Measurements from ENCODE around the gene BBS9.

Gene BBS9

DNA sequence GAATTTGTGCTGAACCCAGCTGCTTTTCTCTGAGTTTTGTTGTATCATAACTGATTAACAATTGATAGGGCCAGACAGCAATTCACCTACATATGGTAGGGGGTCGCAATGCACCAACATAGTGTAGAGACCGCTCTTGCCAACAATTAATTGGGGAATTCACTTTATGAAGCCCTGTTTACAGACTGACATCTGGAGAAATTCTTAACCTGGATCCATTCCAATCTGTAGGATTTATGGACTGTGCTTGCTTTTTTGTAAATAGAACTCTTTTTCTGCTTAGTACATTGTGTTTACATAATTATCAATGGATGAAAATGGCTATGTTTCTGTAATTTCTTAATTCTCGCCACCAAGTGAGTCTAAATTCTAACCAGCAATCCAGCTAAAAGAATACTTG lies 464.2 kb downstream of the BBS9 start:
- H3K36me3 ChIP-seq (ENCODE audit: insufficient read depth, low read length) = no peaks in the 10 kb centered on the region
- DNase-seq (ENCODE audit: low read depth, low spot score) = no peak

DNA sequence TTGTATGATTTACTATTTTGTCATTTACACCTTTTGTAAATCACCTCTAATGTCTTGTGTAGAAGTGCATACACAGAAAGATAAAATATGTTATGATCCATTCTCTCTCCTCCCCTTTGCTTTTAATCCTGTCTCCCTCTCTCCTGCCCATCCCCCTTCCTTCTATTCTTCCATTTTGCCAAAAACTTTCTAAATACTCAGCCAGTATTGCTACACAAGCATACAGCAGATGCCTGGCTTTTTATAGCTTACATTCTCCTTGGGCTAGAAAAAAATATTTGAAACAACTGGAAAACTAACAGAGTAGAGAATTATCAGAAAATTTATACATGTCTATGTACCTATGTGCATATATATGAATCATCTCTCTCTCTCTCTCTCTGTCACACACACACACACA lies 467.3 kb downstream of the BBS9 start:
- no peak for DNase-seq (ENCODE audit: low read depth, low spot score)
- TF ChIP-seq EZH2 (IDR thresholded peaks at IDR 0.05) = no peak
- TF ChIP-seq FOXP2 (optimal IDR thresholded peaks at IDR 0.05; ENCODE audit: control extremely low read depth, extremely low read length, insufficient read depth) = no peak
- no peak for TF ChIP-seq POLR2AphosphoS5 (IDR thresholded peaks at IDR 0.05; ENCODE audit: borderline replicate concordance, low read depth, low read length)
- H3K27ac ChIP-seq = no peak overlapping the region
- no peaks in the 10 kb centered on the region for H3K9me3 ChIP-seq (ENCODE audit: low read depth, low read length)
- H3K36me3 ChIP-seq (ENCODE audit: insufficient read depth, low read length) = no peaks in the 10 kb centered on the region
- H3K9ac ChIP-seq (ENCODE audit: insufficient read length) = no peak overlapping the region
- no peak overlapping the region for H3K4me3 ChIP-seq

More for the DNA sequence above, 464.2 kb downstream of the BBS9 start:
- Histone ChIP-seq H3K4me3 (no peak overlapping the region), H3K9me3 (ENCODE audit: low read depth, low read length) (no peaks in the 10 kb centered on the region), H3K27ac (no peak overlapping the region), H3K9ac (ENCODE audit: insufficient read length) (no peak overlapping the region)
- TF ChIP-seq FOXP2 (optimal IDR thresholded peaks at IDR 0.05; ENCODE audit: control extremely low read depth, extremely low read length, insufficient read depth) = no peak
- no peak for TF ChIP-seq POLR2AphosphoS5 (IDR thresholded peaks at IDR 0.05; ENCODE audit: borderline replicate concordance, low read depth, low read length)
- no peak for TF ChIP-seq EZH2 (IDR thresholded peaks at IDR 0.05)

DNA sequence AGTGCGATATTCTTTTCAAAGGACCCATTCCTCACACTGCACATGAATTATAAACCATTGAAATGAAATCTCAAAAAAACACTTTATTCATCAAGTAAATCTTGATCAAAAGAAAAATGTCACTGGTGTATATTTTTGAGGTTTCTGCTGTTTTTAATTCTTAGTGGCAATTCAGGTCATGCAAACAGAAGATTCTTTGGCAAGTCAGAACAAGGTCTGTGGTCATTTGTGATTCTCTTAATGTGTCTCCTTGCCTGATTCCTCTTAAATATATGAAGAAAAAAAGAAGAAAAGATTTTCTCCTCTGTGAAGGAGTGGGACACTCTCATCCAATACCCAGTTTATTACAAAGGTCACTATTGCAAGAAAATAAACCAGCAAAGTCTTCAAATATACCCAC lies 467.8 kb downstream of the BBS9 start:
- Histone ChIP-seq H3K36me3 (ENCODE audit: insufficient read depth, low read length) (no peaks in the 10 kb centered on the region), H3K9me3 (ENCODE audit: low read depth, low read length) (no peaks in the 10 kb centered on the region), H3K9ac (ENCODE audit: insufficient read length) (no peak overlapping the region), H3K27ac (no peak overlapping the region), H3K4me3 (no peak overlapping the region)
- no peak for DNase-seq (ENCODE audit: low read depth, low spot score)
- no peak for TF ChIP-seq FOXP2 (optimal IDR thresholded peaks at IDR 0.05; ENCODE audit: control extremely low read depth, extremely low read length, insufficient read depth)
- no peak for TF ChIP-seq POLR2AphosphoS5 (IDR thresholded peaks at IDR 0.05; ENCODE audit: borderline replicate concordance, low read depth, low read length)
- no peak for TF ChIP-seq EZH2 (IDR thresholded peaks at IDR 0.05)

DNA sequence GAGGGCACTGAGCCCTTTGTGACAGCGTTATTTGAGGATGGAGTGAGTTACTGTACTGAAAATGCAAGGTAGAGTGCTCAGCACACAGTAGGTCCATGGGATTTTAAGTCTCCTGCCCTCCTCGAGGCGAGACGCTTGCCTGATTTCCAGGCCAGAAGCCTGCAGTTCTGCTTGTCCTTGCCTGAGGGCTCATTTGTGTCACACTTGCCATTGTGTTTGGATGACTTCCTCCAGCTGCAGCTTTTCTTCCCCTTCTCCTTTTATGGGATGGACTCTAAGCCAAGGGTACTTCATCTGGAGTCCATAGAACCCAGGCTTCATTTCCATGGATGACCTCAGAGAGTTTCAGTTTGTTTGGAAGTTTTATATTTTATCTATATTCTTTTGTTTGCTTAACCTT lies 471.7 kb downstream of the BBS9 start:
- no peak for DNase-seq (ENCODE audit: low read depth, low spot score)
- H3K9me3 ChIP-seq (ENCODE audit: low read depth, low read length) = no peaks in the 10 kb centered on the region
- no peak overlapping the region for H3K9ac ChIP-seq (ENCODE audit: insufficient read length)
- no peak for TF ChIP-seq FOXP2 (optimal IDR thresholded peaks at IDR 0.05; ENCODE audit: control extremely low read depth, extremely low read length, insufficient read depth)
- no peak overlapping the region for H3K4me3 ChIP-seq
- H3K27ac ChIP-seq = no peak overlapping the region
- no peaks in the 10 kb centered on the region for H3K36me3 ChIP-seq (ENCODE audit: insufficient read depth, low read length)

DNA sequence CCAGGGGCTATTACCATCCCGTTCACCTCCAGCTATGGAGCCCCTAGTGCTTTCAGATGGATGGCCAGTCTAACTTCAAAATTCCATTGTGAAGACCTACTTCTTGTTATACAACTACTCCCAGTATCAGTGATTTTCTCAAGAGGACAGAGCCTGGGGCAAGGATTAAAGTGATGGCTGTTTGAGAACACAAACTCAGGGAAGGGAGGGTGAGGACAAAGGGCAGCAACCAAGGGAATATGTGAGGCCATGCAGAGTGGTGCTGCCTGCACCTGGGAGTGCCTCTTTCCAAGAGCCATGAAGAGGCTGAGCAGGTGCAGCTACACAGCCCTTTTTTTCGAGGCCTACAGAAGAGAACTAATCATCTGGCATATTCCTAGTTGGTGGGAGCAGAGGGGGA lies 472.5 kb downstream of the BBS9 start:
- Histone ChIP-seq H3K9me3 (ENCODE audit: low read depth, low read length) (no peaks in the 10 kb centered on the region), H3K27ac (no peak overlapping the region), H3K9ac (ENCODE audit: insufficient read length) (no peak overlapping the region), H3K4me3 (no peak overlapping the region), H3K36me3 (ENCODE audit: insufficient read depth, low read length) (no peaks in the 10 kb centered on the region)
- TF ChIP-seq POLR2AphosphoS5 (IDR thresholded peaks at IDR 0.05; ENCODE audit: borderline replicate concordance, low read depth, low read length) = no peak
- TF ChIP-seq FOXP2 (optimal IDR thresholded peaks at IDR 0.05; ENCODE audit: control extremely low read depth, extremely low read length, insufficient read depth) = no peak
- no peak for TF ChIP-seq EZH2 (IDR thresholded peaks at IDR 0.05)
- DNase-seq (ENCODE audit: low read depth, low spot score) = no peak

DNA sequence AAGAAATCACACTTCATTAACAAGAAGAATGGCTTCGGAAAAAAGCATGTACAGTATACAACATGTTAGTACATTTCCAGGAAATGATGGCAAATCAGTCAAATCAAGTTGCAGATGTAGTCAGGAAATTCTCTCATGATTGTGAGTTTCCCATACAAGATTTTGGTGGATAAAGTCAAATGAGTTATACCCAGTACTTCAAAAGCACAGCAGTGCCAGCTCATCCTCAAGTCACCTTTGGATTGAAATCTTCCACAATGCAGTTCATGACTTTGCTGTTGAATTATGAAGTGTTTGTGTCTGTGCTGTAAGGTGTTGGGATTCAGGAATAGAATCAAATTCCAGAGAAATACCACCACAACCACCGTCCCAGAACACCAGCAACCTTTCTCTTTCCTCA lies 474.7 kb downstream of the BBS9 start:
- no peak overlapping the region for H3K4me3 ChIP-seq
- DNase-seq (ENCODE audit: low read depth, low spot score) = no peak
- no peaks in the 10 kb centered on the region for H3K36me3 ChIP-seq (ENCODE audit: insufficient read depth, low read length)

DNA sequence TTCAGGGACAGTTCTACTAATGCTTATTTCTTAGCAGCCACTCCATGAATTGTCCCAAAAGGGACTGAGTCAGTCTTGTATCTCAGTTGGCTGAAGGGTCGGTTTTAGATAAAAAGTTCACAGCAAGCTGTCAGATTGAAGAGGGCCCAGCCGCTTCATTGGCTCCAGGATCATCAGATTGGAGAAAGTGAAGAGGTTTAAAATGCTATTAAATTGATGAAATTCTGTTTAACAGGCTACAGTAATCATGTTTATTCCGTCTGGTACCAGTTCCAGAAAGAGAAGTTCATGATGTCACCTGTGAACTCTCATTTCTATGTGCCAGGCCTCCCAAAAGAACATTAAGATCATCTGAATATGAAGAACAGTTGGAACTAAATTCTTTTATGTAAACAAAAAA lies 481.6 kb downstream of the BBS9 start:
- Histone ChIP-seq H3K9ac (ENCODE audit: insufficient read length) (no peak overlapping the region), H3K27ac (no peak overlapping the region), H3K9me3 (ENCODE audit: low read depth, low read length) (no peaks in the 10 kb centered on the region), H3K4me3 (no peak overlapping the region), H3K36me3 (ENCODE audit: insufficient read depth, low read length) (no peaks in the 10 kb centered on the region)
- TF ChIP-seq EZH2 (IDR thresholded peaks at IDR 0.05) (no peak), POLR2AphosphoS5 (IDR thresholded peaks at IDR 0.05; ENCODE audit: borderline replicate concordance, low read depth, low read length) (no peak), FOXP2 (optimal IDR thresholded peaks at IDR 0.05; ENCODE audit: control extremely low read depth, extremely low read length, insufficient read depth) (no peak)
- DNase-seq (ENCODE audit: low read depth, low spot score) = no peak

More for the DNA sequence above, 474.7 kb downstream of the BBS9 start:
- TF ChIP-seq FOXP2 (optimal IDR thresholded peaks at IDR 0.05; ENCODE audit: control extremely low read depth, extremely low read length, insufficient read depth) = no peak
- no peak for TF ChIP-seq POLR2AphosphoS5 (IDR thresholded peaks at IDR 0.05; ENCODE audit: borderline replicate concordance, low read depth, low read length)
- no peak for TF ChIP-seq EZH2 (IDR thresholded peaks at IDR 0.05)
- Histone ChIP-seq H3K9ac (ENCODE audit: insufficient read length) (no peak overlapping the region), H3K9me3 (ENCODE audit: low read depth, low read length) (no peaks in the 10 kb centered on the region), H3K27ac (no peak overlapping the region)

DNA sequence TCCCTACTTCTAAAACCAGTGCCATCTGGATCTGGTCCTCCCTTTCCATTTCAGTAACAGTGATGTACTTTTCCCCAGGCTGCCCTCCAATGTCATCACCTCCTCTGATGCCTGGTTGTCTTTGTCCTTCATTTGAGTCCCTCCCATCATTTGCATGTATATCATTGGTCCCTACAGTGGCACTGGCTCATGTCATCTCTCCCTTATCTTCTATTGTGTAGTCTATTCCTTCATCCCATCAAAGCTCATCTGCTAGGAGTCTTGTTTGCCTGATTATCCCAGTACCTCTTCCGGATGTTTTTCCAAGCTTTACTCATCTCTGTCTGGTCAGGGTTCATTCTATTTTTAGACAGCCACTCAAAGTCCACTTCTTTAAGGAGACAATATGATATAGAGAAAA lies 483.1 kb downstream of the BBS9 start:
- Histone ChIP-seq H3K36me3 (ENCODE audit: insufficient read depth, low read length) (no peaks in the 10 kb centered on the region), H3K9me3 (ENCODE audit: low read depth, low read length) (no peaks in the 10 kb centered on the region), H3K4me3 (no peak overlapping the region), H3K9ac (ENCODE audit: insufficient read length) (no peak overlapping the region), H3K27ac (no peak overlapping the region)
- no peak for TF ChIP-seq POLR2AphosphoS5 (IDR thresholded peaks at IDR 0.05; ENCODE audit: borderline replicate concordance, low read depth, low read length)
- DNase-seq (ENCODE audit: low read depth, low spot score) = no peak

DNA sequence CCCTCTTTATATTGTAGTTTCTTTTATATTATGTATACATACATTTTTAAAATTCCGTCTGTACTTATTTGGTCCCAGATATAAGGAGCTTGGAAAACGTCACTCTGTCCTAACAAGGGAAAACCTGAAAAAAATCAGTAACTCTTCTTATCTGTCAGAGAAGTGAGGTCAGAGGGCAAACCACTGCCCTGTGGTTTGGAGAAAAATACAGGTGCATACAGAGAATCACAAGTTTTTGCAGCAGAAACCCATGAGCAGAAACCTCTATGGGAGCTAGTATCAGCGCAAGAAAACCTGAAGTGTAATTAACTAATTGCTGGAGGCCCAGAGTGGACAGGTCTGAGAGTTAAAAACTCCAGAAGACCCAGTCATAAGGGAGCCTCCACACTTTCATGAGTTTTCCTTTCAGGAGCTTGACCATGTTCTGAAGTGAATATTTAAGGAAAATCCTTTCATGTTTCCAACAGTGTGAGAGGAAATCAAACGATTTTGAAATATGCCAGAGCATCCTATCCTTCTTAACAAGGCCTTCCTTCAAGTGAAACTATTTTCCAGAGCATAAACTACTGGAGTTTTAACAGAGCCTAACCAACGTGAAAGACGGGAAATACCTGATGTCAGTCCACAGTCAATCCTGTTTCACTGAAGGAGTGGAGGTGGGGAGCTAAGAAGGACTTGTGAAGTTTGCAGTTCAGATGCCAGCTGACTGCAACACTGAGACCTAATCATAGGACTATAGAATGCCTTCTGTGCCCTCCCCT lies 485.2 kb downstream of the BBS9 start:
- TF ChIP-seq POLR2AphosphoS5 (IDR thresholded peaks at IDR 0.05; ENCODE audit: borderline replicate concordance, low read depth, low read length) (no peak), EZH2 (IDR thresholded peaks at IDR 0.05) (no peak), FOXP2 (optimal IDR thresholded peaks at IDR 0.05; ENCODE audit: control extremely low read depth, extremely low read length, insufficient read depth) (no peak)
- H3K4me3 ChIP-seq = no peak overlapping the region
- DNase-seq (ENCODE audit: low read depth, low spot score) = no peak

More for the DNA sequence above, 485.2 kb downstream of the BBS9 start:
- Histone ChIP-seq H3K9me3 (ENCODE audit: low read depth, low read length) (no peaks in the 10 kb centered on the region), H3K27ac (no peak overlapping the region), H3K36me3 (ENCODE audit: insufficient read depth, low read length) (no peaks in the 10 kb centered on the region), H3K9ac (ENCODE audit: insufficient read length) (no peak overlapping the region)

All from SK-N-MC (cell line).